OCI-LY7 (cell line): ENCODE data around the gene NPFF.

Source experiments
- CTCF ChIP-seq: fragments of 200-600 bp; sonication (generic); conservative IDR thresholded peaks from 2 replicates; pipeline ENCODE4 v1.5.1; 2014; ENCODE audit warnings: mild to moderate bottlenecking, antibody characterized with exemption, low read length, moderate library complexity, mixed read lengths
- EZH2phosphoT487 ChIP-seq: fragments of 200-600 bp; sonication (generic); IDR thresholded peaks from 2 replicates; pipeline ENCODE4 v1.6.1; 2018; ENCODE audit warnings: low read depth, borderline replicate concordance, mild to moderate bottlenecking, mixed run types, antibody characterized with exemption, low read length, moderate library complexity, mixed read lengths

- TF ChIP-seq CTCF (no peak), EZH2phosphoT487 (no peak)
Measured at GRCh38 chr12:53513712-53514410, 6.6 kb upstream of the NPFF start.
